Psoas muscle (tissue), 8 donors: ENCODE results near the gene YOD1. TPM values are rescaled to one million over a fixed set of nuclear protein-coding genes. Genes with fewer than 3 reads are reported as not detected.

Experiments used
- ATAC-seq, 4 donors: fragments of 200-7000 bp; cut with Tn5 transposase; one replicate each; pipeline ENCODE4 v1.9.1; 2020; ENCODE audit warnings: moderate library complexity in 3 of 4, mild to moderate bottlenecking in 2 of 4
- DNase-seq, 2 donors: peaks; one replicate each; pipeline ENCODE4 v3.0.0-alpha.2; 2020
- H3K27ac ChIP-seq: fragments of 200-600 bp; one replicate; pipeline ENCODE4 v1.8.0; 2022
- H3K27me3 ChIP-seq, 3 donors: fragments of 200-600 bp in 1 of 3; one replicate each; pipeline versions ENCODE4 v1.6.1 to v1.8.0; 2013 to 2022; ENCODE audit warnings: low read length in 2 of 3, mild to moderate bottlenecking in 2 of 3, moderate library complexity in 1 of 3; ENCODE audit not compliant: insufficient read depth in 3 of 3
- H3K36me3 ChIP-seq, 2 donors: fragments of 200-600 bp in 1 of 2; one replicate each; pipeline versions ENCODE4 v1.6.1 to v1.8.0; 2013 to 2022; ENCODE audit warnings: low read depth in 1 of 2, mild to moderate bottlenecking in 1 of 2, moderate library complexity in 1 of 2; ENCODE audit not compliant: insufficient read depth in 1 of 2
- H3K4me1 ChIP-seq: fragments of 200-600 bp; one replicate; pipeline ENCODE4 v1.8.0; 2022
- H3K4me3 ChIP-seq: fragments of 200-600 bp; one replicate; pipeline ENCODE4 v1.8.0; 2022; ENCODE audit warnings: mild to moderate bottlenecking
- H3K9me3 ChIP-seq: fragments of 200-600 bp; one replicate; pipeline ENCODE4 v1.8.0; 2022
- CTCF ChIP-seq: fragments of 200-600 bp; IDR thresholded peaks from one replicate; pipeline ENCODE4 v1.8.0; 2022; ENCODE audit warnings: antibody characterized with exemption
- WGBS, 3 donors: extraction: QIAGEN DNeasy Blood & Tissue Kit; methylation state at CpG; one replicate each; pipeline versions ENCODE4 v1.1.6 to v1.1.7; 2013; 5-methylcytosine and 5-hydroxymethylcytosine counted together
- intact Hi-C, 2 donors: fragments of 100-400 bp; cut with DNase I; formaldehyde crosslinking; loops; one replicate each; pipeline versions ENCODE4 v1.11.0 to v1.14.2; 2022
- polyA plus RNA-seq, 3 donors: library from polyadenylated mRNA; stranded (reverse); fragments of 200-250 nt; gene quantifications; one replicate each; pipeline ENCODE4 v1.2.3, GENCODE V29; 2013
- total RNA-seq, 4 donors: library from RNA; stranded (reverse); fragmentation: NEBNext Ultra II Directional in 2 of 4; extraction: Animal tissue kit (Norgen Biotek cat#: 25700) in 2 of 4; gene quantifications; one replicate each; pipeline versions ENCODE4 v1.2.1 to v1.2.4, GENCODE V29; 2021 to 2023
- donor health status: healthy with polysubstance abuse.
- donor health status: DM: no; HTN: no; CAD: no; lungs with moderate emphysema.
- donor health status: Bipolar disorder and iron deficiency.
- donor health status: healthy.
- donor health status: DM: yes; HTN: yes; CAD: no.
- donor health status: DM: no; HTN: no; CAD: no.
- donor health status: DM: no; HTN: no; CAD: no.
- donor health status: DM: yes; HTN: yes; CAD: no.

YOD1 gene
- total and polyA plus RNA-seq, 7 donors: 3.9 to 7.0 (median 5.5) TPM

- Histone ChIP-seq H3K4me3 (peak overlapping the region; percentile 94), H3K36me3 (no peaks in the 10 kb centered on the region), H3K9me3 (no peaks in the 10 kb centered on the region), H3K4me1 (peaks cover 17% of the 10 kb centered on the region), H3K27me3 (no peaks in the 10 kb centered on the region), H3K27ac (peak overlapping the region; percentile 84)
- intact Hi-C loops: no loop called here
- no peak for TF ChIP-seq CTCF
- ATAC-seq (no peak), DNase-seq (no peak)
- WGBS, 3 donors: 37 to 54% (median 50%) methylated on average over 2 of the region's 2 CpGs
Observed at GRCh38 chr1:207054491-207054890, 3.5 kb upstream of the YOD1 start.

DNA sequence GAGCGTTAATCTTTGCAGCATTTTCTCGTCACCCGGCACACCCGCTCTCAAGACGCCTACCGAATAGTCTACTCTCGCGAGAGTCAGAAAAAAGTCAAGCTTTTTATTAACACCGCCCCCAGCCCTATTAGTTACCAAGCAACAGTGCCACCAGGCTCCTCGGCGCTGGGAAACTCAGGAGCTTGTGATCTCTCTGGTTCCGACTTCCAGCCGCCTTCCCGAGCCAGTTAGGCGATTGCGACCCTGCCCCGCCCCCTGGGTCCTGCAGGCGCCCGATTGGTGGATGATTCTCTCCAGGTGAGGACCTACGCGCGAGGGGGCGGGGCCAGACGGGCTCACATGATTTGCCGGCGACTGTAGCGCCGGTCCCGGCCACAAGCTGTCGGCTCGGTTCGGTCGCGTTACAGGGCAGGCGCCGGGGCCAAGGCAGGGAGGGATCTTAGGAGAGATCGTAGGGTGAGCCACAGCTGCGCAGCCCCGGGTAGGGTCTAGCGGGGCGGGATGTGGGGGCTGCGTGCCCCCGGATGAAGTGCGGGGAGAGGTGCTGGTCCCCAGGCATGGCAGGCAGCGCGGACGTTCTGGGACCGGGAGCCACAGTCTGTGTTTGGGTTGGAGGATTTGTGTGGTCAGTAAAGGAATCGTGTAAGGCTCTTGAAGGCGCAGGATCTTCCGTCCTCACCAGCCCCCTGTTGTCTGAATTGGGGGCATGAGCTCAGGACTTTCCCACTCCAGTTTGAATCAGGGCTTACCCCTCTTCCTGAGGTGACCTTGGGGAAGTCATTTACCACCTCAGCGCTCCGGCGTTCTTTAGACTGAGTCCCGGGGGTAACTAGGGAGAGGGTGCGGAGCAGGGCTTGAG is 2.1 kb upstream of the YOD1 start, which contains the start of gene PFKFB2:
Gene PFKFB2 (plus strand): TSS at position 365 of the 859 bp plus-strand sequence. CDS start 1,443 bp downstream, outside the sequence.
- TF ChIP-seq CTCF: no peak
- H3K4me1 ChIP-seq: peaks cover 20% of the 10 kb centered on the region
- intact Hi-C loops: no loop called here
- no peaks in the 10 kb centered on the region for H3K9me3 ChIP-seq
- DNase-seq: peak; percentile 96 to 97
- ATAC-seq: peak; percentile 81 to 85 (median 85)
- peak within 1 kb of the TSS; percentile 94 for H3K4me3 ChIP-seq
- WGBS, 3 donors: 2 to 3% (median 3%) methylated on average over 55 to 56 of the region's 56 CpGs
- H3K36me3 ChIP-seq: peaks cover 2 to 13% of the 10 kb centered on the region in 2 donors
- H3K27me3 ChIP-seq: no peaks in the 10 kb centered on the region
- peak within 1 kb of the TSS; percentile 84 for H3K27ac ChIP-seq

DNA sequence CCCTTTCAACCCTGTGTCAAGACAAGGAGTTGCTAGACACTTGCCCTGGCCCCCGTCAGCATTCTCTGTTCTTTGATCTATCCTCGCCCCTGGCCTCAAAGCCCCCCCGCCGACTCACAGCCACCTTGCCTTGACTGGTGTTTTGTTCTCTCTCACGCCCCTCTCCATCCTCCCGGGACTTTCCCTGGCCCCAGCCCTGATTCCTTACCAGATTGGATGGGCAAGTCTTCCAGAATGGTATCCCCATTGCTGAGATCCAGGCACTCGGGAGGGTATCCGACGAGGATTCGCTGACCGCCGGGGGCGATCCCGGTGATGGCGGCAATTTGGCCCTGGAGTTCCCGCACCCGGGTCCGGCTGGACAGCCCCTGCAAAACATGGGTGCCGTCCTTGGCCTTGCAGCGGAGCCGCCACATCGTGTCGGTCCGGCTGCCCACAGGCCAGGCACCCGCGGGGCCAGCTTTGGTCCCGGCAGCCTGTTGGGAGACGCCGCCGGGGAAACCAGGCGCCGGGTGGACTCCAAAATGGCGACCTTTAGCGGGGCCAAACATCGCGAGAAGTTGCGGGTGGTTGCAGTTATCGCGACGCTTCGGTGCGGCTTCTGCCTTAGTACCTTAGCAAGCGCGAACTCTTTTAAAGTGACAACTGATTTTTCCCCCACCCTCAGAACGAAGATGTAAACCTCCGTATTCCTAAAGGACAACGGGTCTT is 373 bp downstream of the YOD1 start:
- H3K4me1 ChIP-seq: peaks cover 39% of the 10 kb centered on the region
- 0 to 3% (median 0%) methylated on average over 47 of the region's 47 CpGs for WGBS, 3 donors
- H3K4me3 ChIP-seq: peak overlapping the region; percentile 94
- H3K36me3 ChIP-seq: peaks cover 2 to 16% of the 10 kb centered on the region in 2 donors
- ATAC-seq: peak; percentile 46 to 78 (median 62)
- H3K27ac ChIP-seq: peak overlapping the region; percentile 84
- H3K9me3 ChIP-seq: no peaks in the 10 kb centered on the region
- no peaks in the 10 kb centered on the region for H3K27me3 ChIP-seq
- peak; percentile 90 to 95 for DNase-seq
- intact Hi-C loops: no loop called here
- no peak for TF ChIP-seq CTCF

DNA sequence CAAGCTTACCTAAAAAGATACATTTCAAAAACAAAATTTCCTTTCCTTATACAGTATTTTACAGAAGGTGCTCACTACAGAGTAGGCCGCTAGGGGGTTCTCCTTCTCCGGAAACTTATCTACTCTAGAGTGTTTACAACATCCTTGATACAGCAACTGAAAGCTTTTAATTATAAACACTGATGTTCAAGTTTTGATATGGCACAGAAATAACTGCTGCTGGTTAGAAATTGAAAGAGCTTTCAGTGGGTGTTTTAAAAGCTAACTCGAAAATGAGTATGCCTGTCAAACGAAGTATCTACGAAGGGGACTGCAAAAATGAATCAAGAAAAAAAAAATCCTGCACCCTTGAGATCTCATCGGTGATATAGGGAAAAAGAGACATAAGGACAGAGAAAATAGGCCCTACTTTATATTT is 1.0 kb downstream of the YOD1 start:
- Histone ChIP-seq H3K4me3 (peak overlapping the region; percentile 94), H3K36me3 (peaks cover 2 to 16% of the 10 kb centered on the region in 2 donors), H3K9me3 (no peaks in the 10 kb centered on the region), H3K4me1 (peaks cover 39% of the 10 kb centered on the region), H3K27me3 (no peaks in the 10 kb centered on the region), H3K27ac (peak overlapping the region; percentile 84)
- DNase-seq: no peak
- intact Hi-C loops: loop anchor here (2.0 to 5.0 kb wide), 2 partner anchors 29 to 32 kb away; no protein-coding TSS in a partner anchor
- WGBS, 3 donors: 0 to 1% (median 0%) methylated on average over 6 of the region's 6 CpGs
- peak in 3 of 4 donors; percentile 46 to 60 (median 50) for ATAC-seq
- TF ChIP-seq CTCF: peak; percentile 80
